Endometrial microvascular endothelial cells (primary cell): ENCODE results near the gene EGLN2. TPM values are rescaled to one million over a fixed set of nuclear protein-coding genes. Genes with fewer than 3 reads are reported as not detected.
"Not testable (repeated sequence)": the region's sequence is repeated elsewhere in the genome, so short reads cannot be mapped to it uniquely, and the experiment has no call there.

Source experiments
- in situ Hi-C: cut with HindIII; loops from 2 replicates; pipeline ENCODE4 v1.10.0; 2017; ENCODE audit warnings: low sequenced_read_pairs, low pct_unique_long_range_greater_than_20kb; ENCODE audit errors: inconsistent ontology term
- total RNA-seq: library from RNA; depleted of rRNA; stranded (reverse); fragments of >200 nt; gene quantifications from one replicate; pipeline ENCODE4 v1.2.3, GENCODE V29; 2015; ENCODE audit errors: inconsistent ontology term

The EGLN2 gene
- total RNA-seq, result 121 TPM

GRCh38 chr19:40798683-40799557, at the start of gene EGLN2:
Gene EGLN2, plus strand, starts transcription at chr19:40799191. Its CDS starts 1,382 bp downstream, at chr19:40800573.
- in situ Hi-C loops, result no loop called here

- in situ Hi-C loops, result no loop called here
Observed at GRCh38 chr19:40750058-40750873, 48.7 kb upstream of the EGLN2 start, which contains the start of gene ACTMAP. Gene ACTMAP, minus strand, starts transcription at chr19:40750477. Its CDS starts 674 bp downstream, at chr19:40749803.

DNA sequence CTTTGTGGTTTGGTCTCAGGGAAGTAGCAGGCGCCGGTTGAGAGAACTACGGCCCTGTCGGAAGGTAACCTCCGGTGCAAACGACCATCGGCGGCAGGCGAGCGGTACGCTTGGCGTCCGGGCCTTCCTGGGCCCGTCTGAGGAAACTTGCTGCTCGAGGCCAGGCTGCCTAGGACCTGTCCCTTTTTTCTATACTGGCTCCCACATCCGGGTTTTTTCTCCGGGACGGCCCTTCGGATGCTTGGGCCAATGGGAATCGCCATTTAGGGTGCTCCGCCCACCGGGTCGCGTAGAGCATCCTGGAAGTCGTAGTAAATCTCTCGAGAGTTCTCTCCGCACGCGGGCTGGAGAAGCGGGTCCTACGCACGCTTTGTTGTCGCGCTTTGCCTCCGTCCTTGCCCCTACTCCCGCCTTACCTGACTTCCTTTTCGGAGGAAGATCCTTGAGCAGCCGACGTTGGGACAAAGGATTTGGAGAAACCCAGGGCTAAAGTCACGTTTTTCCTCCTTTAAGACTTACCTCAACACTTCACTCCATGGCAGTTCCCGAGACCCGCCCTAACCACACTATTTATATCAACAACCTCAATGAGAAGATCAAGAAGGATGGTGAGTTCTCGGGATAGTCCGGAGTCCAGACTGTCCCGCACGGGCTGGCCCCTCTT, 48.0 kb upstream of the EGLN2 start, which contains the start of gene SNRPA:
SNRPA (plus strand) TSS at position 330 of the 664 bp plus-strand sequence; CDS start at position 536, 206 bp downstream.
- in situ Hi-C loops, result no loop called here

DNA sequence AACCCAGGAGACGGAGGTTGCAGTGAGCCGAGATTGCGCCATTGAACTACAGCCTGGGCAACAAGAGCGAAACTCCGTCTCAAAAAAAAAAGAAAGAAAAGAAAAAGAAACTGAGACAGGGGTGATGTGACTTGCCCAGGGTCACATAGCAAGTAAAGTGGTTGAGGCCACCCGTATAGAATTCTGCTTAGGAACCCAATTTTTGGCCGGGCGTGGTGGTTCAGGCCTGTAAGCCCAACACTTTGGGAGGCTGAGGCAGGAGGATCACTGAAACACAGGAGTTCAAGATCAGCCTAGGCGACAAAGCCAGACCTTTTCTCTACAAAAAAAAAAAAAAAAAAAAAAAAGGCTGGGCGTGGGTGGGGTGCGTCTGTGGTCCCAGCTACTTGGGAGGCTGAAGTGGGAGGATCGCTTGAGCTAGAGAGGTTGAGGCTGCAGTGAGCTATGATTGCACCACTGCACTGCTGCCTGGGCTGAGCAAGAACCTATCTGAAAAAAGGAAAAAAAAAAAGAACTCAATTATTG, 46.7 kb upstream of the EGLN2 start:
- in situ Hi-C loops, result no loop called here

- in situ Hi-C loops, result no loop called here
Observed at GRCh38 chr19:40754611-40755247, 44.3 kb upstream of the EGLN2 start.

DNA sequence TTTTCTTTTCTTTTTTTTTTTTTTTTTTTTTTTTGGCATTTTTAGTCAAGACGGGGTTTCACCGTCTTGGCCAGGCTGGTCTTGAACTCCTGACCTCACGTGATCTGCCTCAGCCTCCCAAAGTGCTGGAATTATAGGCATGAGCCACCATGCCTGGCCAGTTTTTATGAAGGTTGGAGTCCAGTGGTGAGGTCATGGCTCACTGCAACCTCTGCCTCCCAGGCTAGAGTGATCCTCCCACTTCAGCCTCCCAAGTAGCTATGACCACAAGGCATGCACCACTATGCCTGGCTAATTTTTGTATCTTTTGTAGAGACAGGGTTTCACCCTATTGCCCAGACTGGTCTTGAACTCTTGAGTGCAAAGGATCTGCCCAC, 43.8 kb upstream of the EGLN2 start:
- in situ Hi-C loops, result no loop called here

GRCh38 chr19:40755791-40756190, 43.2 kb upstream of the EGLN2 start:
- in situ Hi-C loops, result no loop called here

GRCh38 chr19:40756502-40757110, 42.4 kb upstream of the EGLN2 start:
- in situ Hi-C loops, result no loop called here

- in situ Hi-C loops, result no loop called here
Observed at GRCh38 chr19:40758491-40758890, 40.5 kb upstream of the EGLN2 start.

DNA sequence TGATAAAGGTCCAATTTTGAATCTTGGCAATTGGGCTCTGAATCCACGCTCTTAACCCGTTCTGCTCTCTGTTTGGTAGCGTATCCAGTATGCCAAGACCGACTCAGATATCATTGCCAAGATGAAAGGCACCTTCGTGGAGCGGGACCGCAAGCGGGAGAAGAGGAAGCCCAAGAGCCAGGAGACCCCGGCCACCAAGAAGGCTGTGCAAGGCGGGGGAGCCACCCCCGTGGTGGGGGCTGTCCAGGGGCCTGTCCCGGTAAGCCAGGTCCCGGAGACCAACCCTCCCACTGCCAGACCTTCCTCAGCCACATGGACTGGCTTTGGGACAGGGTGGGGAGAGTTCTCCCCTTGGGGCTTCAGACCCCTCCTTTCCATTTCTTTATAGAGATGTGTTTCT, 39.6 kb upstream of the EGLN2 start:
- in situ Hi-C loops, result no loop called here

DNA sequence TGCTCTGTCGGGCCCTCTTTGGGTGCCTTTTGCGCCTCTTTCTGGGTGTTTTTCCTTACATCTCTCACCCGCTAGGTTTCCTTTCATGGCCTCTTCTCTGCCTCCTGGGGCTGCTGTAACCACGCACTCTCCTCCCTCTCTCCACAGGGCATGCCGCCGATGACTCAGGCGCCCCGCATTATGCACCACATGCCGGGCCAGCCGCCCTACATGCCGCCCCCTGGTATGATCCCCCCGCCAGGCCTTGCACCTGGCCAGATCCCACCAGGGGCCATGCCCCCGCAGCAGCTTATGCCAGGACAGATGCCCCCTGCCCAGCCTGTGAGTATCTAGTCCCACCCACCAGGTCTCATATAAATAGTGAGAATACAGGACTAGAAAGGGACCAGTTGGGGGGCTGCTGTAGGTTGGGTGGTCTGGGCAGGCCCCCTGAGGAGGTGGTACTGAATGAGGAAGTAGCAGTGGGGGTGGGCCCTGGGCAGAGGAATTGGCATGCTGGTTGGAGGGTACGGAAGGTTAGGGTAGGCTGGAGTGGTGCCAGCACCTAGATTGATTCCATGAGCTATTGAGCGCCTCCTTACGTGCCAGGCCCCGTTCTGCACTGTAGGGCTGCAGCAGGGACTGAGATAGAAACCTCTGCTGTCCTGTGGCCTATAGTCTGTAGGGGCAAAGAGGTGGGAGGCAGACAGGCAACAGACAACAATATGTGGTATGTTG, 36.1 kb upstream of the EGLN2 start:
- in situ Hi-C loops, result no loop called here

DNA sequence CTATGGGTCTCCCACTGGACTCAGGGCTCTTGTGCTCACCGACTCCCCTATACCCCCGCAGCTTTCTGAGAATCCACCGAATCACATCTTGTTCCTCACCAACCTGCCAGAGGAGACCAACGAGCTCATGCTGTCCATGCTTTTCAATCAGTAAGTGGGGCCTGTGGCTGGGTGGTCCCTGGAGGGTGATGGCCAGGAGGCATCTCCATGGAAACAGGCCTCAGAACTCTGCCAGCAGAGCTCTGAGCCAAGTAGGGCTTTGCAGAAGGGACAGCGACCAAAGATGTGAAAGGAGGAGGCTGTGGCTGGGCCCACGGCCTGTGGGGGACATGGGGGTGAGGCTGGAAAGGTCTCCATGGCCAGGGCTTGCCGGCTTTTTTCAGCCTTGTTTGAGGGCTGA, 35.5 kb upstream of the EGLN2 start:
- in situ Hi-C loops, result no loop called here

GRCh38 chr19:40763963-40764362, 35.0 kb upstream of the EGLN2 start:
- in situ Hi-C loops, result no loop called here

DNA sequence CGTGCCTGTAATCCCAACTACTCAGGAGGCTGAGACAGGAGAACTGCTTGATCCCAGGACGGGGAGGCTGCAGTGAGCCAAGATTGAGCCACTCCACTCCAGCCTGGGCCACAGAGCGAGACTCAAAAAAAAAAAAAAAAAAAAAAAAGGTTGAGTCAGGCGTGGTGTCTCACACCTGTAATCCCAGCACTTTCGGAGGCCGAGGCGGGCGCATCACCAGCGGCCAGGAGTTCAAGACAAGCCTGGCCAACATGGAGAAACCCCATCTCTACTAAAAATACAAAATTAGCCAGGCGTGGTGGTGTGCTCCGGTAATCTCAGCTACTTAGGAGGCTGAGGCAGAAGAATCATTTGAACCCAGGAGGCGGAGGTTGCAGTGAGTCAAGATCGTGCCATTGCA, 32.6 kb upstream of the EGLN2 start:
- in situ Hi-C loops, result not testable (repeated sequence)

GRCh38 chr19:40768869-40769268, 30.1 kb upstream of the EGLN2 start:
- in situ Hi-C loops, result no loop called here

DNA sequence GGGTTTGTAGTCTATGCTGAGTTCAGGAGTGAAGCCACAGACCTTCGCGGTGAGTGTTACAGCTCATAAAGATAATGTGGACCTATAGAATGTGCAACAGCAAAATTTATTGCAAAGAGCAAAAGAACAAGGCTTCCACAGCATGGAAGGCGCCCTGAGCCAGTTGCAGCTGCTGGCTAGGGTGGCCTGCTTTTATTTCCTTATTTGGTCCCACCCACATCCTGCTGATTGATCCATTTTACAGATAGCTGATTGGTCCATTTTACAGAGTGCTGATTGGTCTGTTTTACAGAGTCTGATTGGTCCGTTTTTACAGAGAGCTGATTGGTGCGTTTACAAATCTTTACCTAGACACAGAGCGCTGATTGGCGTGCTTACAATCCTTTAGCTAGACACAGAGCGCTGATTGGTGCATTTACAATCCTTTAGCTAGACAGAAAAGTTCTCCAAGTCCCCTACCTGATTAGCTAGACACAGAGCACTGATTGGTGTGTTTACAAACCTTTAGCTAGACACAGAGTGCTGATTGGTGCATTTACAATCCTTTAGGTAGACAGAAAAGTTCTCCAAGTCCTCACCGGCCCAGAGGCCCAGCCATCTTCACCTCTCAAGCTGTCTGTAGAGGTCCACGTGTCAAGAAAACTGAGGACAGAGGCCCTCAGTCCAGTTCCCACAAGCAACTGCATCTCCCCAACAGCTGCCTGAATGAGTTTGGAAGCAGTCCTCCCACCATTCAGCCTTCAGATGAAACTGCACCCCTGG, 27.7 kb upstream of the EGLN2 start:
- in situ Hi-C loops, result not testable (repeated sequence)
